Uterus (tissue), 2 donors: ENCODE results near the gene EIF1AD.

Experiments
- CTCF ChIP-seq, 4 experiments: fragments of 200-600 bp in 2 of 4; fragments of 450-650 bp in 2 of 4; sonication (generic) in 2 of 4; IDR thresholded peaks; one replicate each; pipeline ENCODE4 v1.5.1; 2016 to 2019; ENCODE audit warnings: antibody characterized with exemption in 4 of 4, mild to moderate bottlenecking in 2 of 4, moderate library complexity in 1 of 4
- POLR2A ChIP-seq, 2 donors: fragments of 450-650 bp; IDR thresholded peaks; one replicate each; pipeline ENCODE4 v1.6.1; 2016; ENCODE audit warnings: antibody characterized with exemption in 2 of 2, mild to moderate bottlenecking in 1 of 2, moderate library complexity in 1 of 2

- TF ChIP-seq CTCF (IDR thresholded peaks at IDR 0.05) = no peak
- TF ChIP-seq POLR2A (IDR thresholded peaks at IDR 0.05) = no peak
These were observed 29.8 kb downstream of the EIF1AD start for GRCh38 chr11:65972116-65972515.
